ENCODE data around the gene ECE2.

- no peak for TF ChIP-seq CTCF (conservative IDR thresholded peaks at IDR 0.05; ENCODE audit: low read depth, low read length)
- no peak for TF ChIP-seq EZH2phosphoT487 (IDR thresholded peaks at IDR 0.05; ENCODE audit: borderline replicate concordance, low read length)
Measured at GRCh38 chr3:184333190-184333589, 57.4 kb downstream of the ECE2 start.
